BJ (cell line): ENCODE measurements around the gene CACNA2D4. TPM values are rescaled to one million over a fixed set of nuclear protein-coding genes. Genes with fewer than 3 reads are reported as not detected.

Source experiments
- CTCF ChIA-PET: fragments of 350-600 bp; formaldehyde crosslinking; extraction: SDS; loops from one replicate; lab custom pipeline; 2021; ENCODE audit warnings: antibody characterized with exemption, inconsistent platforms; lab: Yijun Ruan, JAX
- POLR2A ChIA-PET: fragments of 300-600 bp; sonication (Branson Sonifier 250); formaldehyde crosslinking; extraction: SDS; loops from one replicate; lab custom pipeline; 2021; ENCODE audit warnings: antibody characterized with exemption; lab: Charles Lee
- DNase-seq: peaks from one replicate; pipeline ENCODE4 v3.0.0-alpha.2; 2011; ENCODE audit warnings: low read depth
- H3K27me3 ChIP-seq: 2 replicates; pipeline ENCODE4 v1.6.0; 2011; ENCODE audit warnings: low read length; ENCODE audit not compliant: control insufficient read depth, insufficient read depth
- H3K36me3 ChIP-seq: 2 replicates; pipeline ENCODE4 v1.5.1; 2011; ENCODE audit warnings: low read length; ENCODE audit not compliant: control insufficient read depth, insufficient read depth
- H3K4me3 ChIP-seq: 2 replicates; pipeline ENCODE4 v1.5.1; 2011; ENCODE audit warnings: low read depth, mild to moderate bottlenecking, control low read depth, low read length
- polyA plus RNA-seq: library from polyadenylated mRNA; depleted of rRNA; stranded (reverse); fragments of >200 nt; gene quantifications from 2 replicates; pipeline ENCODE4 v1.2.3, GENCODE V29; 2011
- TF ChIP-seq, protein P1 (sequence below): IDR thresholded peaks from 2 replicates; pipeline ENCODE4 v1.5.1; 2011; ENCODE audit warnings: low read depth, mild to moderate bottlenecking, control low read depth, inconsistent platforms, low read length, moderate library complexity; ENCODE audit not compliant: insufficient read depth

The CACNA2D4 gene
- polyA plus RNA-seq, 1 experiment, result 0.39 TPM

DNA sequence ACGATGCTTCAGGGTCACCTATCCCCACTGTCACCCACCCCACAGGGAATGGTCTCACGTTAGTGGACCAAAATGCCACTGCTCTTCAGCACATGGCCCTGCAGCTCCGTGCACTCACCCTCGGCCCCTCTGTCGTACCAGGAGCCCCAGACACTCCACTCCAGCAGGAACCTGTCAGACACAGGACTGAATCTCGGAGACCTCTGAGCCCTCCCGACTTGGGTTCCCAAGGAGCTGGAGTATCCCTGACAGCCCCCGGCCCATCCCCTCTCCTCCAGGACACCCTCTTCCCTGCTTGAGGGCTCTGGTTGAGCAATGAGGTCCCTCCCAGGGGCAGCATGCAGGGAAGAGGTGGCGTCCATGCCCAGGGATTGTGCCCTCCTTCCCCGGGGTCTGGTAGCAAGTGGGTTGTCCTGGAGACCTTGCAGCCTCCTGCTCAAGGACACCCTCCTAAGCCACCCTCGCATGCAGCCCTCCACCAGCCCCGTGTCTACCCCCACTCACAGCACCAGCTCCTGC, 118.5 kb downstream of the CACNA2D4 start:
- Histone ChIP-seq H3K4me3 (no peak overlapping the region), H3K36me3 (no peaks in the 10 kb centered on the region), H3K27me3 (peaks cover 2% of the 10 kb centered on the region; the same call in 1 of the 2 replicates)
- POLR2A ChIA-PET, result no interaction called here
- CTCF ChIA-PET, result interaction anchor here (1.4 to 3.0 kb wide), 2 partner anchors 140 to 165 kb away, joined by 3 to 24 read pairs; no protein-coding TSS in a partner anchor
- TF ChIP-seq, protein P1, sequence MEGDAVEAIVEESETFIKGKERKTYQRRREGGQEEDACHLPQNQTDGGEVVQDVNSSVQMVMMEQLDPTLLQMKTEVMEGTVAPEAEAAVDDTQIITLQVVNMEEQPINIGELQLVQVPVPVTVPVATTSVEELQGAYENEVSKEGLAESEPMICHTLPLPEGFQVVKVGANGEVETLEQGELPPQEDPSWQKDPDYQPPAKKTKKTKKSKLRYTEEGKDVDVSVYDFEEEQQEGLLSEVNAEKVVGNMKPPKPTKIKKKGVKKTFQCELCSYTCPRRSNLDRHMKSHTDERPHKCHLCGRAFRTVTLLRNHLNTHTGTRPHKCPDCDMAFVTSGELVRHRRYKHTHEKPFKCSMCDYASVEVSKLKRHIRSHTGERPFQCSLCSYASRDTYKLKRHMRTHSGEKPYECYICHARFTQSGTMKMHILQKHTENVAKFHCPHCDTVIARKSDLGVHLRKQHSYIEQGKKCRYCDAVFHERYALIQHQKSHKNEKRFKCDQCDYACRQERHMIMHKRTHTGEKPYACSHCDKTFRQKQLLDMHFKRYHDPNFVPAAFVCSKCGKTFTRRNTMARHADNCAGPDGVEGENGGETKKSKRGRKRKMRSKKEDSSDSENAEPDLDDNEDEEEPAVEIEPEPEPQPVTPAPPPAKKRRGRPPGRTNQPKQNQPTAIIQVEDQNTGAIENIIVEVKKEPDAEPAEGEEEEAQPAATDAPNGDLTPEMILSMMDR, result no peak
- no peak for DNase-seq

DNA sequence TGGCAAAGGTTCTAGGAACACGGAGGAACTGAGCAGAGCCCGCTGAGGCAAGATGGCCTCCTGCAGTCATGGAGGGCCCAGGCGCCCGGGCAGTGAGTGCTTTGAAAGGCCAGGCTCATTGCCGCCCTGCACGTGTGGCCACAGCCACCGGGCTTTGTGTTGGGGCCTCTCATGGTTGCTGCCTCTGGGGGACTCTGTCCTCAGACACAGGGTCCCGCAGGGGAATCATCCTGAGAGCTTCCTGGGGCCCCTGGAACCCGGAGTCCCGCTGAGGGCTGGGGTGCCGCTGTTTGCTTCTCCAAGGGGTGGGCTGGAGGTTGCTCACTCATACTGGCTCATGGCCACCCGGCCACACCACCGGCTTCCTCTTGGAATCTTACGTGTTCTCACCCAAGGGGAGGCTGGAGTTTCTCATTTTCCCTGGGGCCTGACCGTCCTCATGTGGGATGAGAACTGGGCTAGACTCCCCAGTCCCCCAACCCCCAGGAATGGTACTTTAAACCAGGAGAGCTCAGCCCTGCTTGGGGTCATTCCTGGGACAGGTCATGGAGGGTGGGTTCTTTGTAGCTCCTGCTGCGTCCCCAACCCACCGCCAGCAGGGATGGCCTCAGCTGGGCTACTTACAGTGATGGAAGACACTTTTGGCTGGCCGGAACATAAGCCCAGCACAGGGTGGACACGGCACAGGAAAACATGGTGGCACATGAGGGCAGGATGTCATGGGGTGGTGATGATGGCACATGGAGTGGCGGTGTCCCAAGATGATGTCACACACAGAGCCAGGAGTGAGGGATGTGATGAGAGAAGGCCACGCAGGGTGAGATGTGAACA, 119.2 kb downstream of the CACNA2D4 start:
- CTCF ChIA-PET, result interaction anchor here (0.6 to 3.0 kb wide), 5 partner anchors 13 to 378 kb away, joined by 3 to 24 read pairs (median 3); no protein-coding TSS in a partner anchor
- POLR2A ChIA-PET, result no interaction called here
- H3K4me3 ChIP-seq, result no peak overlapping the region
- TF ChIP-seq, protein P1, result no peak
- H3K27me3 ChIP-seq, result peaks cover 2% of the 10 kb centered on the region; the same call in 1 of the 2 replicates
- H3K36me3 ChIP-seq, result no peaks in the 10 kb centered on the region
- DNase-seq, result no peak

DNA sequence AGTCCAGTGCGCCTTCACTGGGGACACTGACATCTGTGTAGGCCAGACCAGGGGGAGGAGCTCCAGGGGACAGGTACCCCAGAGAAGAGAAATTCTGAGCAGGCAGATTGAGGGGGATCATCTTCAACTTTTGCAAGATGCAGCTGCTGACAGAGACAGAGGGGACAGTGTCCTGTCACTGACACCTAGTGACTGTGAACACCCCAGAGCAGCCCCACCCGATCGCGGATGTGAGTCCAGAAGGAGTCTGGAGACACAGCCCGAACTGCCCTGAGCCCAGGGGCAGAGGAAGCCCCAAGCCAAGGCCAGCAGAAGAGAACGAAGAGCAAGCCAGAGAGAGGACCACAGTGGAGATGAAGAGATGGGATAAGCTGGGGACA, 119.8 kb downstream of the CACNA2D4 start:
- CTCF ChIA-PET, result interaction anchor here (0.6 to 3.0 kb wide), 4 partner anchors 14 to 378 kb away, joined by 3 to 24 read pairs (median 4); no protein-coding TSS in a partner anchor

DNA sequence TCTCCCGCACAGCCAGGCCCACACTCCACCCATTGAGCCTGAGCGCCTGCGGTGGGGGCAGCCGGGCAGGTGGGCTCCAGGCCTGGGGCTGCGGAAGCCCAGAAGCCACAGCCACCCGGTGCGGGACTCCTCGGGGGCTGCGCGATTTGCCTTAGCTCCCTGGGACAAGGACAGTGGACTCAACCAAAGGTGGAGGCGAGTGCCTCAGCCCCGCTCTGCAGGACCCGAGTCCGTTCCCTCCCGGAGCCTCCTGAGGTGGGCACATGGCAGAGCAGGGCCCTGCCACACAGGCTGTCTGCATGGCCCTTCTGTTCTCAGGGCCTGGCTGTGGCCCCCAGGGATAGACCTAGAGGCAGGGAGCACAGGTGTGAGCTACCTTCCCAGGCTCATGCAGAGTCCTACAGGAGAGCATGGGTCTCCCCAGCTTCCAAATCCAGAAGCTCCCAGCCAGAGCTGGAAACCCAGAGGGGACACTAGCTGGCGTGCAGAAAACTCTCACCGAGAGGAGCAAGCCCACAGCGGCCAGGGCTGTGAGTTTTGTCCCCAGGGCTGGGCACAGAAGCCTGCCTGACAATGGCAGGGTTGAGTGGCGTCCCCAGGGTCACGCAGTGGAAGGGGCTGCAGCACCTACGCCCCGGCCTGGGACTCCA, 120.3 kb downstream of the CACNA2D4 start:
- ChIA-PET CTCF (interaction anchor here (0.9 to 3.0 kb wide), 3 partner anchors 14 to 142 kb away, joined by 3 to 24 read pairs (median 4); no protein-coding TSS in a partner anchor), POLR2A (no interaction called here)
- TF ChIP-seq, protein P1, result no peak
- no peak overlapping the region for H3K4me3 ChIP-seq
- DNase-seq, result no peak
- no peaks in the 10 kb centered on the region for H3K36me3 ChIP-seq
- no peaks in the 10 kb centered on the region for H3K27me3 ChIP-seq

More for the DNA sequence above, 119.8 kb downstream of the CACNA2D4 start:
- DNase-seq, result no peak
- Histone ChIP-seq H3K27me3 (no peaks in the 10 kb centered on the region), H3K36me3 (no peaks in the 10 kb centered on the region), H3K4me3 (no peak overlapping the region)
- TF ChIP-seq, protein P1, result no peak
- POLR2A ChIA-PET, result no interaction called here
